K562 (cell line): ENCODE data around the gene PGPEP1. TPM values are rescaled to one million over a fixed set of nuclear protein-coding genes. Genes with fewer than 3 reads are reported as not detected.

Experiments used
- ARID3A ChIP-seq: IDR thresholded peaks from 2 replicates; pipeline ENCODE4 v1.6.1; 2012; ENCODE audit warnings: low read depth, low read length, improper control_type of control experiment, borderline replicate concordance
- BCOR ChIP-seq: fragments of 450-650 bp; IDR thresholded peaks from 2 replicates; pipeline ENCODE4 v1.6.1; 2016
- BRD9 ChIP-seq: fragments of 450-650 bp; IDR thresholded peaks from 2 replicates; pipeline ENCODE4 v1.6.1; 2018; ENCODE audit warnings: low read depth; ENCODE audit not compliant: partially characterized antibody
- CTBP1 ChIP-seq: fragments of 450-650 bp; IDR thresholded peaks from 2 replicates; pipeline ENCODE4 v1.6.1; 2016; ENCODE audit warnings: borderline replicate concordance
- E2F8 ChIP-seq: fragments of 450-650 bp; IDR thresholded peaks from 2 replicates; pipeline ENCODE4 v1.7.1; 2018; ENCODE audit warnings: mild to moderate bottlenecking, low read depth; ENCODE audit not compliant: partially characterized antibody
- HDAC1 ChIP-seq, 2 experiments: fragments of 450-650 bp; IDR thresholded peaks; 2 replicates each; pipeline ENCODE4 v1.6.1; 2016 to 2017; ENCODE audit warnings: inconsistent platforms in 1 of 2, mild to moderate bottlenecking in 1 of 2, moderate library complexity in 1 of 2
- MTA3 ChIP-seq: fragments of 450-650 bp; formaldehyde crosslinking; IDR thresholded peaks from 2 replicates; pipeline ENCODE4 v1.6.1; 2017; ENCODE audit warnings: mild to moderate bottlenecking, borderline replicate concordance
- NCOA4 ChIP-seq: fragments of 450-650 bp; IDR thresholded peaks from 2 replicates; pipeline ENCODE4 v1.6.1; 2018; ENCODE audit warnings: mild to moderate bottlenecking; ENCODE audit not compliant: partially characterized antibody
- NEUROD1 ChIP-seq: fragments of 150-350 bp; IDR thresholded peaks from 2 replicates; pipeline ENCODE4 v1.6.1; 2014; ENCODE audit warnings: borderline replicate concordance, low read length, low read depth; ENCODE audit not compliant: partially characterized antibody
- NFXL1 ChIP-seq: fragments of 450-650 bp; formaldehyde crosslinking; IDR thresholded peaks from 2 replicates; pipeline ENCODE4 v1.4.0; 2021; ENCODE audit warnings: mild to moderate bottlenecking
- POLR2H ChIP-seq: IDR thresholded peaks from 2 replicates; pipeline ENCODE4 v1.6.1; 2016; ENCODE audit warnings: missing genetic modification characterization, low read depth, mild to moderate bottlenecking, control low read depth, missing compliant biosample characterization, moderate library complexity
- PTBP1 ChIP-seq: fragments of 200-400 bp; formaldehyde crosslinking; IDR thresholded peaks from 2 replicates; pipeline ENCODE4 v1.6.1; 2017; ENCODE audit warnings: low read depth, low read length
- RBM34 ChIP-seq: fragments of 200-400 bp; formaldehyde crosslinking; IDR thresholded peaks from 2 replicates; pipeline ENCODE4 v1.6.1; 2018; ENCODE audit warnings: low read length, borderline replicate concordance; ENCODE audit not compliant: insufficient read depth
- SMAD1 ChIP-seq: fragments of 150-350 bp; IDR thresholded peaks from 2 replicates; pipeline ENCODE4 v1.6.1; 2014; ENCODE audit warnings: low read length, low read depth; ENCODE audit not compliant: partially characterized antibody
- TRIM24 ChIP-seq, 2 experiments: fragments of 450-650 bp; IDR thresholded peaks; 2 replicates each; pipeline ENCODE4 v1.6.1; 2016
- ZBTB26 ChIP-seq: fragments of 450-650 bp; formaldehyde crosslinking; IDR thresholded peaks from 2 replicates; pipeline ENCODE4 v1.4.0; 2022; ENCODE audit warnings: missing genetic modification characterization
- ZFP36 ChIP-seq: fragments of 150-350 bp; IDR thresholded peaks from 2 replicates; pipeline ENCODE4 v1.6.1; 2018; ENCODE audit warnings: low read length, low read depth; ENCODE audit not compliant: partially characterized antibody
- ZNF263 ChIP-seq: sonication (generic); formaldehyde crosslinking; IDR thresholded peaks from 2 replicates; pipeline ENCODE4 v1.8.0; 2022; ENCODE audit warnings: mild to moderate bottlenecking, missing genetic modification reagents, borderline replicate concordance
- ZNF274 ChIP-seq: IDR thresholded peaks from 2 replicates; pipeline ENCODE4 v1.6.1; 2011; ENCODE audit warnings: low read depth, mild to moderate bottlenecking, low read length, moderate library complexity, borderline replicate concordance
- ZNF282 ChIP-seq: sonication (generic); formaldehyde crosslinking; IDR thresholded peaks from 2 replicates; pipeline ENCODE4 v1.8.1; 2023; ENCODE audit warnings: missing genetic modification reagents
- ZNF696 ChIP-seq: fragments of 250-450 bp; sonication (Bioruptor Pico); conservative IDR thresholded peaks from 2 replicates; pipeline ENCODE4 v1.4.0; 2020; ENCODE audit warnings: mild to moderate bottlenecking, moderate library complexity
- ZNF699 ChIP-seq: fragments of 250-450 bp; sonication (Bioruptor Pico); IDR thresholded peaks from 2 replicates; pipeline ENCODE4 v1.8.0; 2021; ENCODE audit warnings: mild to moderate bottlenecking, moderate library complexity; ENCODE audit not compliant: insufficient replicate concordance
- polyA plus RNA-seq, 8 experiments: library from polyadenylated mRNA; depleted of rRNA in 4 of 8; stranded (reverse) in 5 of 8; unstranded in 3 of 8; fragments of >200 nt; fragmentation: Nextera tagmentation in 2 of 8; fragmentation: Illumina TruSeq in 1 of 8; extraction: Ambion mirVana in 2 of 8; extraction: Trizol in 1 of 8; gene quantifications; 2 replicates each; pipeline versions ENCODE4 v1.2.1 to v1.2.3, GENCODE V29; 2011 to 2014; ENCODE audit warnings: inconsistent platforms in 1 of 8, missing spikeins in 1 of 8
- total RNA-seq, 7 experiments: library from RNA; depleted of rRNA in 6 of 7; stranded (reverse); fragments of >200 nt in 6 of 7; fragmentation: Illumina TruSeq in 2 of 7; extraction: Trizol in 2 of 7; gene quantifications; 2 replicates each; pipeline versions ENCODE4 v1.2.1 to v1.2.3, GENCODE V29; 2011 to 2021; ENCODE audit warnings: low replicate concordance in 1 of 7

PGPEP1 gene
- total and polyA plus RNA-seq, 9 of the 15 experiments (the other 6 are each of a cell fraction or from before 2014, with no cell fraction given), result 10.0 to 69.6 (median 33.5) TPM

GRCh38 chr19:18390065-18390907 lies 49.9 kb downstream of the PGPEP1 start (continued):
- no peak for TF ChIP-seq ZNF263 (CRISPR knock-in tag)
- TF ChIP-seq MTA3, result peak; percentile 93; the same call in 1 of the 2 replicates
- TF ChIP-seq ZFP36, result peak; percentile 23
- no peak for TF ChIP-seq PTBP1
- TF ChIP-seq ZNF282 (CRISPR knock-in tag), result no peak
- 0 out of 4 replicates have a peak, but pooled peaks of 1 of the 2 experiments have one; percentile 20 for TF ChIP-seq TRIM24 (IDR thresholded peaks at IDR 0.05)
- no peak for TF ChIP-seq BCOR
- peak; percentile 47; the same call in 1 of the 2 replicates for TF ChIP-seq ZBTB26
- no peak for TF ChIP-seq NCOA4
- 0 out of 2 replicates have a peak, but pooled peaks have one; percentile 58 for TF ChIP-seq NFXL1 (CRISPR knock-in tag)
- TF ChIP-seq ZNF699 (CRISPR knock-in tag), result no peak
- TF ChIP-seq HDAC1 (IDR thresholded peaks at IDR 0.05), result no peak
- no peak for TF ChIP-seq RBM34
- 0 out of 2 replicates have a peak, but pooled peaks have one; percentile 21 for TF ChIP-seq ARID3A
- no peak for TF ChIP-seq NEUROD1
- peak; percentile 12 for TF ChIP-seq SMAD1
- TF ChIP-seq ZNF274, result no peak
- TF ChIP-seq POLR2H, result peak; percentile 82
- TF ChIP-seq E2F8, result peak; percentile 74
- TF ChIP-seq BRD9, result no peak
- TF ChIP-seq CTBP1, result peak; percentile 75; the same call in 1 of the 2 replicates
- no peak for TF ChIP-seq ZNF696
